ENCODE data around the gene SPIN1. TPM values are rescaled to one million over a fixed set of nuclear protein-coding genes. Genes with fewer than 3 reads are reported as not detected.

SPIN1 gene
- total RNA-seq, 1 experiment from 2014 or later = 46.2 TPM

DNA sequence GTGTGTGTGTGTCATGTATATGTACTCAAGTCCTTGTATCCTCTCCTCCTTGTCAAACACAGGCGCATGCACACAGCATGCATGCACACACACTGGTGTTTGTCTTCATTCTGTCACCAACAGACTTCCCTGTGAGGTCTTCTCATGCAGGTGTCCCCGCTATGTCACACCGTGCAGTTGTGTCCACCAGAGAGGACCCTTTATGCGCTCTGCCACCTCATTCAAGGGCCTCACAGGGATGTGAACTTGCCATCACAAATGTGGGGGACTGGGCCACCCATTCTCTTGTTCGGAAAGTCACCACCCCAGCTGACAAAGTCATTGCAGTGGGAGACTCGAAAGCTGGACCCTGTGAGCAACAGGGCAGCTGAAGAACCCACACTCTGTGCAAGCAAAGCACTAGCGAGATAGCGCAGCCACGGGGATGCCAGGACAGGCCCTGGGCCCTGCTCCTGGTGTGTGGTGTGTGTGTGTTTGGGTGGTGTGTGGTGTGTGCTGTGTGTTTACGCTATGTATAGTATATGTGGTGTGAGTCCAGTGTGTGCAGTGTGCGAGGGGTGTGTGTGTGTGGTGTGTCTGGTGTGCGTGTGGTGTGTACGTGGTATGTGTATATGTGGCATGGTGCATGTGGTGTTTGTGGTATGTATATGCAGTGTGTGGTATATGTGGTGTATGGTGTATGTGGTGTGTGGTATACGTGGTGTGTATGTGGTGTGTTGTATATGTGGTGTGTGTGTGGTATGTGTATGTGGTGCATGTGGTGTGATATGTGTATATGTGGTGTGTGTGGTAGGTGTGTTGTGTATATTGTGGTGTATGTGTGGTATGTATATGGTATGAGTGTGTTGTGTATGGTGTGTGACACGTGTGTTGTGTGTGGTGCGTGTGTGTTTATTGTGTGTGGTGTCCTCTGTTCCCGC is 115.9 kb downstream of the SPIN1 start:
- ATAC-seq = no peak
- TF ChIP-seq EZH2phosphoT487 (IDR thresholded peaks at IDR 0.05; ENCODE audit: borderline replicate concordance, low read length) = no peak
- TF ChIP-seq CTCF (conservative IDR thresholded peaks at IDR 0.05; ENCODE audit: low read depth, low read length) = no peak
- TF ChIP-seq EZH2 (IDR thresholded peaks at IDR 0.05; ENCODE audit: low read length, unreplicated experiment) = no peak
- CTCF ChIA-PET = no interaction called here
- no peaks in the 10 kb centered on the region for H3K9me2 ChIP-seq (replicated peaks; ENCODE audit: low read length)
- no peaks in the 10 kb centered on the region for H3F3A ChIP-seq (ENCODE audit: low read length, unreplicated experiment)
- H3K9ac ChIP-seq (ENCODE audit: low read length) = no peak overlapping the region
- no peaks in the 10 kb centered on the region for H4K20me1 ChIP-seq (ENCODE audit: low read length)
- no peaks in the 10 kb centered on the region for H3K36me3 ChIP-seq (ENCODE audit: low read depth, low read length)
- no TSS peak for BruUV-seq (replicated peaks)
- intact Hi-C loops (cut with micrococcal nuclease) = no loop called here
- H3K27ac ChIP-seq (ENCODE audit: low read length) = no peak overlapping the region
- H3K4me1 ChIP-seq (ENCODE audit: insufficient read depth, low read length) = no peaks in the 10 kb centered on the region
- H3K27me3 ChIP-seq (ENCODE audit: low read length) = no peaks in the 10 kb centered on the region
- H3K4me3 ChIP-seq (ENCODE audit: low read length) = no peak overlapping the region
- no peaks in the 10 kb centered on the region for H3K79me2 ChIP-seq (ENCODE audit: low read length)
- no peak overlapping the region for H3K4me2 ChIP-seq (ENCODE audit: low read length)
- no peak for DNase-seq
- H2AFZ ChIP-seq (ENCODE audit: low read length) = no peak overlapping the region
- H3K9me3 ChIP-seq (ENCODE audit: low read length) = no peaks in the 10 kb centered on the region
- POLR2A ChIA-PET (ENCODE audit: unreplicated experiment) = no interaction called here

- H2AFZ ChIP-seq (ENCODE audit: low read length) = no peak overlapping the region
- ChIA-PET CTCF (no interaction called here), POLR2A (ENCODE audit: unreplicated experiment) (no interaction called here)
- no peaks in the 10 kb centered on the region for H3K4me1 ChIP-seq (ENCODE audit: insufficient read depth, low read length)
- no peaks in the 10 kb centered on the region for H3F3A ChIP-seq (ENCODE audit: low read length, unreplicated experiment)
- DNase-seq = no peak
- TF ChIP-seq EZH2phosphoT487 (IDR thresholded peaks at IDR 0.05; ENCODE audit: borderline replicate concordance, low read length) (no peak), CTCF (conservative IDR thresholded peaks at IDR 0.05; ENCODE audit: low read depth, low read length) (no peak), EZH2 (IDR thresholded peaks at IDR 0.05; ENCODE audit: low read length, unreplicated experiment) (no peak)
- no peak overlapping the region for H3K4me2 ChIP-seq (ENCODE audit: low read length)
- no peaks in the 10 kb centered on the region for H3K79me2 ChIP-seq (ENCODE audit: low read length)
- no peaks in the 10 kb centered on the region for H4K20me1 ChIP-seq (ENCODE audit: low read length)
- no peaks in the 10 kb centered on the region for H3K9me3 ChIP-seq (ENCODE audit: low read length)
- no peak overlapping the region for H3K27ac ChIP-seq (ENCODE audit: low read length)
- intact Hi-C loops (cut with micrococcal nuclease) = no loop called here
- no peaks in the 10 kb centered on the region for H3K9me2 ChIP-seq (replicated peaks; ENCODE audit: low read length)
- H3K9ac ChIP-seq (ENCODE audit: low read length) = no peak overlapping the region
- ATAC-seq = no peak
- H3K27me3 ChIP-seq (ENCODE audit: low read length) = no peaks in the 10 kb centered on the region
- no TSS peak for BruUV-seq (replicated peaks)
- no peaks in the 10 kb centered on the region for H3K36me3 ChIP-seq (ENCODE audit: low read depth, low read length)
- H3K4me3 ChIP-seq (ENCODE audit: low read length) = no peak overlapping the region
These were observed 120.1 kb downstream of the SPIN1 start for GRCh38 chr9:88508326-88508725.

GRCh38 chr9:88511906-88512305 is 123.7 kb downstream of the SPIN1 start:
- Histone ChIP-seq H2AFZ (ENCODE audit: low read length) (no peak overlapping the region), H4K20me1 (ENCODE audit: low read length) (no peaks in the 10 kb centered on the region), H3K27me3 (ENCODE audit: low read length) (no peaks in the 10 kb centered on the region), H3K79me2 (ENCODE audit: low read length) (no peaks in the 10 kb centered on the region), H3F3A (ENCODE audit: low read length, unreplicated experiment) (no peaks in the 10 kb centered on the region), H3K4me2 (ENCODE audit: low read length) (no peak overlapping the region), H3K4me3 (ENCODE audit: low read length) (no peak overlapping the region), H3K36me3 (ENCODE audit: low read depth, low read length) (no peaks in the 10 kb centered on the region), H3K4me1 (ENCODE audit: insufficient read depth, low read length) (no peaks in the 10 kb centered on the region), H3K9me3 (ENCODE audit: low read length) (no peaks in the 10 kb centered on the region), H3K9me2 (replicated peaks; ENCODE audit: low read length) (no peaks in the 10 kb centered on the region), H3K9ac (ENCODE audit: low read length) (no peak overlapping the region), H3K27ac (ENCODE audit: low read length) (no peak overlapping the region)
- DNase-seq (no peak), ATAC-seq (no peak)
- CTCF ChIA-PET = no interaction called here
- intact Hi-C loops (cut with micrococcal nuclease) = no loop called here
- no peak for TF ChIP-seq EZH2phosphoT487 (IDR thresholded peaks at IDR 0.05; ENCODE audit: borderline replicate concordance, low read length)
- TF ChIP-seq CTCF (conservative IDR thresholded peaks at IDR 0.05; ENCODE audit: low read depth, low read length) = no peak
- no peak for TF ChIP-seq EZH2 (IDR thresholded peaks at IDR 0.05; ENCODE audit: low read length, unreplicated experiment)
- POLR2A ChIA-PET (ENCODE audit: unreplicated experiment) = no interaction called here
- BruUV-seq (replicated peaks) = no TSS peak
